Measurements from ENCODE around the gene TRPM2. TPM values are rescaled to one million over a fixed set of nuclear protein-coding genes. Genes with fewer than 3 reads are reported as not detected.
"Not testable (repeated sequence)": the region's sequence is repeated elsewhere in the genome, so short reads cannot be mapped to it uniquely, and the experiment has no call there.

TRPM2 gene
- total RNA-seq, 1 donor from 2014 or later = 1.2 TPM

DNA sequence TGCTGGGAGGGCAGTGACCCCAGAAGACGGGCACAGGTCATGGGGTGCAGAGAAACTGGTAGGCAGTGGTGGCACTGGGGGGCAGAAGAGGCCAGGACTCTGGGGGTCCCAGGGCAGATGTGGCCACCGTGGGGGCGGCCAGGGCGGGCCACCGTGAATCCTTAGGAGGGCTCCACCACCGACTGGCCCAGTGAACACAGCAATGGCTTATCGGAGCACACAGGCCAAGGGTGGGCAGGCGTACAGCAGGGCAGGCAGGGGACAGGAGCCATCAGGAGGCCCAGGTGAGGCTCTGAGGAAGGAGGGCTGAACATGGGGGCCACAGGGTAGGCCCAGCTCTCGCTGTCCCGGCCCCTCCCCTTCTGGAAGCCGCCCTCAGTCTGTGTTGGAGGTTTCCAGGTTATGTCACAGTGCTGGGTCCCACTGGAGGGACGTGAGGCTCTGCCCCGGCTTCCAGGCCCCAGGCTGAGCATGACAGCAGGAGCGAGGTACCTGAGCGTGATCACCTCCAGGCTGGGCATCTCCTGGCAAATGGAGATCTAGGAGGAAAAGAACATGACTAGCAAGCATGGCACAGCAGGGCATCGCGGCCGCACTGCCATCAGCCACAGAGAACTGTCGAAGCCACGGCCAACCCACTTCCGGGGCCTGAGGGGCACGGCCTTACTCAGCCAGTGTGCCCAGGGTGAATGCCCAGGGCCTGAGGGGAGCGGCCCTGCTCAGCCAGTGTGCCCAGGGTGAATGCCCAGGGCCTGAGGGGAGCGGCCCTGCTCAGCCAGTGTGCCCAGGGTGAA, 18.0 kb upstream of the TRPM2 start:
- no peak for DNase-seq

DNA sequence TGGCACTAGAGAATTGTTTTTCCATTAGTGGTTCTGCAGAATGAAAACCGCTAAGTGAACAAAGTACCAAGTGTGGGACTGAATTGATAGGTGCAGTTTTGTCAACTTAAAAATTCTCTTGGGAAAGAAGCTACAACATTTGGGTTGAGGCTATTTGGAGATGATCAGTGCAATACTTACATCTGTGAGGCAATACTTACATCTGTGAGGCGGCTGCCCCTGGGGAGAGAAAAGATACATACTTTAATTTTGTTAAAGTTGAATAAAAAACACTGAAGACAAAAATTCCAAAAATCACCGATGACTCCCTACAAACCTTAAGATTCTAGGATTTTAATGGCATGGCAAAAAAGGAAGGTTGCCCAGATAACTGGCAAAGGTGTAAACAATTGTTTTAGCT, 16.0 kb upstream of the TRPM2 start:
- no peak for DNase-seq

DNA sequence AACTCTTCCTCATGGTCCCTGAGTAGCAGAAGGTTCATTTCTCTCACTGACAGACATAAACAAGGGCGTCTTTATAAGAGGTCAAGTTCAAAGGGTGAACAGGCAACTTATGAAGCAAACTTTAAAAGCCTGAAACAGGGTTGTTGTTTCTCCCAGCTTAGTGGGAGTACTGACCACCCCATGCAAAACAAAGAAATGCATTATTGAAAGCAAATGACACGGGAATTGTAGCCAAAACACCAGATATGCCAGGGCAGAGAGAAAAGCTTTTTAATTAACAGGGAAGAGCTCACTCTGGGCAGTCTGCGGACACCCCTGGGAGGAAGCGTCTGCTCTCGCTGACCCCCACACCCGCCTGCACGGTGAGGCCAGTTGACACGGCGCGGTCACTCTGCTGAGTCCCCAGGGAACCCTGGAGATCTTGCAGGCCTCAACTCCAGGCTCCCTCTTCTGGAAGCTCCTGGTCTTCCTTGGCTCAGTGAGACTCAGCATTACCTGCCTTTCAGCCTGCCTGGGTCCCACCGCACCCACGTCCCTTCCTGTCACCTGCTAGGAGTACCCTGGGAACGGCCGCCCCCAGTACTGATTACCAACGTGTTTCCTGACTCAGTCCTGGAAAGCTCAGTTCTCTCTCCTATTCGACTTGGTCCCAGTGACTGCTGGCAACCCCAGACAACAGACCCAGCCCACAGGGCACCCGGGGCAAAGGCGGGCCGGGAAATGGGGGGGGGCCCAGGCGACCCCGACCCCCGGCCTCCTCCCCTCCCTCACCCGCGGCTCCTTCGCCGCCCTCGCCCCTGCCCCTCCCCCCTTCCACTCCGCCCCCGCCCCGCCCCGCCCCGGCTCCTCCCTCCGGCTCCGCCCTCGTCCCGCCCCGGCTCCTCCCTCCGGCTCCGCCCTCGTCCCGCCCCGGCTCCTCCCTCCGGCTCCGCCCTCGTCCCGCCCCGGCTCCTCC, 15.2 kb upstream of the TRPM2 start:
- no peak for DNase-seq

DNA sequence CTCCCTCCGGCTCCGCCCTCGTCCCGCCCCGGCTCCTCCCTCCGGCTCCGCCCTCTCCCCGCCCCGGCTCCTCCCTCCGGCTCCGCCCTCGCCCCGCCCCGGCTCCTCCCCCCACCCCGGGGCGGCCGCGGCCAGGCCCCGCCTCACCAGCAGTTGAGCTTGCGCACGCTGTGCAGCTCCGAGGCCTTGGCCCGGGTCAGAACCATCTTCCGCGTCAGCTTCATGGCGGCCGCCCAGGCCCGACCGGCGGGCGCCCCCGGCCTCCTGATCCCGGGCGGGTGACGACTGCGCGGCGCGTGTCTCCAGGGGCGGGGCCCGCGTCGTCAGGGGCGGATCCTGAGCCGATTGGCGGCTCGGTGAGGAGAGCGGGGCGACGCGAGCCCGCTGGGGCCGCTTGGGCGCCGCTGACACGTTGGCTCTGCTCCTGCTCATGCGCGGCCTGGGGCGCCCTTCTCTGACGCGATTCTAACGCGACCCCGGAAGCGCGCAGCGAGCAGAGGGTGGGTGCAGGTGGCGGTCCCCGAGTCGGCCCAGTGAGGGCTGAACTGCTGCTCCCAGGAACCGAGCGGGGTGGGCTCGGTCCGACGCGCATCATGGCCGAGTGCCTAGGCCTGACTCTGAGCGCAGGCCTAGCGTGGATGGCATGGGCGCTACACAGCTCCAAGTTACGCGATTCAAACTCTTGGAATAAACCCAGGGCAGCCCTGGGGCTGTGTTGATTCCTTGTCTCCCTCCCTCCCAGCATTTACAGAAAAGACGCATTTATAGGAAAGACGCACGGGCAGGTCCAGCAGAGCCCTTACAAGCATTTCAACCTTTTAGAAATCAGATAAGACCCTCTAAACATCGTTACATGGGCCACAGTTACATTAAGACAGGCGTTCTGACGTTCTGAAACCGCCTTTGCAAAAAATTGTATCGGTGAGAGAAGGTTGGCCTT, 14.2 kb upstream of the TRPM2 start, which contains the start of gene CFAP410:
TSS of gene CFAP410 (minus strand) at position 420 of the 940 bp plus-strand sequence. CDS start at position 224, 196 bp downstream.
- DNase-seq = peak; percentile 96

DNA sequence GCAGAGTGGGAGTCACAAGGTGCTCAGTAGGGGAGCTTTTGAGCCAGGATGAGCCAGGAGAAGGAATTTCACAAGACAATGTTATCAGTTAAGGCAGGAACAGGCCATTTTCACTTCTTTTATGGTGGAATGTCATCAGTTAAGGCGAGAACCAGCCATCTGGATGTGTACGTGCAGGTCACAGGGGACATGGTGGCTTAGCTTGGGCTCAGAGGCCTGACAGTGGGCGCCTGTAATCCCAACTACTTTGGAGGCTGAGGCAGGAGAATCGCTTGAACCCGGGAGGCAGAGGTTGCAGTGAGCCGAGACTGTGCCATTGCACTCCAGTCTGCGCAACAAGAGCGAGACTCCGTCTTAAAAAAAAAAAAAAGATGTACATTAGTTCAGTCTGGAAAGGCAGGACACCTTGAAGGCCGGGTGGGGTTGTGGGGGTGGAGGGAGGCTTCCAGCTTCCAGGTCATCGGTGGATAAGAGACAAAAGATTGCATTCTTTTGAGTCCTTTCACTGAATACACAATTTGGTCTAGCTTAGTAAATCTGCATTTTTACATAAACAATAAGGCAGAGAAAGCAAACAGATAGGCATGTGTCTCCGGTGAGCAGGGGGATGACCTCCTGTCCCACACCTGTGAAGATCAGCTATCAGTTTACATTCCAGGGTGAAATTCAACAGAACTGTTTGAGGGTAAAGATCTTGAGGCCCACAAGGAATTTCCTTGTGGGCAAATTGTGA, 11.5 kb upstream of the TRPM2 start:
- DNase-seq = not testable (repeated sequence)

DNA sequence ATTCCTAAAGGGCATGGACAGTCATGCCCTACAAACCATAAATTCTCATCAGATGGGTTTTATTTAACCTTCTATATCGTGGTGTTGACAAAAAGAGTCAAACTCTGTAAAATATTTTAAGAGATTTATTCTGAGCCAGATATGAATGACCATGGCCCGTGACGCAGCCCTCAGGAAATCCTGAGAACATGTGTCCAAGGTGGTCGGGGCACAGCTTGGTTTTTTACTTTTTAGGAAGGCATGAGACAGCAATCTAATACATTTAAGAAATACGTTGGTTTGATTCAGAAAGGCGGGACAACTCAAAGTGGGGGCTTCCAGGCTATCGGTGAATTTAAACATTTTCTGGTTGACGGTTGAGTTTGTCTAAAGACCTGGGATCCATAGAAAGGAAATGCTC, 10.4 kb upstream of the TRPM2 start:
- DNase-seq = not testable (repeated sequence)

DNA sequence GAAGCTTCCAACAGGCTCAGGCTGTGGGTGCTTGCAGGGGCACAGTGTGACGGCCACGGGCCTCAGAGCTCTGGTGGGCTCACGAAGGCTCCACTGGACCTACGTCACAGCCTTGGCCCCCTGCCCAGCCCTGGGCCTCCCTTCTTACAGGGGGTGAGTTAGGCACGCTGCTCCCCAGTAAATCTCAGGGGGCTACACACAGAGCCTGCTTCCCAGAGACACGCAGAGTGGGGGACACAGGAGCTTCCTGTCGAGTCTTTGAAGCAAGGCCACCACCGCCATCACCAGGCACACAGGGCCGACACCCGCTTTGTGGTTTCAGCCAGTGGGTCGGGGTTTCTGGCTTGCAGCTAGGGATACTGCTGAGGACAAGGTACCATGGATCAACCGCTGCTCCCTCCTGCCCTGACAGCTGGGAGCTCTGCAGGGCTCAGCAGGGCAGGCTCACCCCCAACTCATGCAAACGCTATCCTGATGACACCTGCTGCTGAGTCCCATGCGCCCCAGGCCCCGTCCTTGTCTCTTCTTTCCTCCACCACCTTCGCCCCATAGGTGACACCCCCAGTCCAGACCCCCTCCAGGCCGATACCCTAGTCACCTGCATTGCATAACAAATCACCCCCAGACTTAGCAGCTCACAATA, 8.8 kb upstream of the TRPM2 start:
- no peak for DNase-seq

DNA sequence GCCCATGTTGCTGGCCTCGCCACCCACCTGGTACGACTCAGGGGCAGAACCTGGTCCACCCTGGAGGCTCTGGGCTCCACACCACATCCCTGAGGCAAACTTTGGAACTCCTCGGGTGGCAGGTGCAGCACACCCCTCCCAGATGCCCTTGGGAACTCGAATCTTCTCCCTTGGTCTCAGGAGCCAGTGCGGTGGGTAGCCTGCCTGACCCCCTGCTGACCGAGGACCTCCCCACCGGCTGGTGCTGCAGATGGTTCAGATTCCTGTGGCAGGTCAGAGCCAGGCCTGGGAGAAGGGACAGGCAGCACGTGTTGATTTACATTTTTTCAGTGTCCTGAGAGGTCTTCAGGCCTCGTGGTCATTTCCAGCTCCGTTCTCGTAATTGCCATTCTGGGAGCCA, 7.9 kb upstream of the TRPM2 start:
- DNase-seq = no peak

DNA sequence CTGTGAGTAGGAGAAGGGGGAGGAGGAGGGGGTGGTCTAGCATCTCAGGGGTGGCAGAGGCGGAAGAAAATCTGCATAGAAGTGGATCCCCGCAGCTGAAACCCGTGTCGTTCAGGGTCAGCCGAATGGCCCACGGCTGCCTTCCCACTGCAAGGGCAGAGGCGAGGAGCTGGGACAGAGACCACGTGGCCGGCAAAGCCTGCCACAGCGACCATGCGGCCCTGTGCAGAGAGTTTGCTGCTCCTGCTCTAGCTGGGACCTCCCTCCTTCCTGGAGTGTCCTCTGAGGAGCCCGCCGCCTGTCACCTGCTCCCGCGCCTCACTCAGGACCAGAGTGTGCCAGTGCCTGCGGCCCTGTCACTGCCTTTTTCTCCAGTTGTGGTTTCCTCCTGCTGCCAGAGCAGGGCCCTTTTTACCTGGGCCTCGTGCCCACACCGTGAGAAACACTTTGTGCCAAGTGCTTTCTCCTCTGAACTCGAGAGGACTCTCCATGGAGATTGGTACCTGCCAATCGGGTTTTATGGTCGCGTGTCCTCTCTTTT, 5.4 kb upstream of the TRPM2 start:
- no peak for DNase-seq

DNA sequence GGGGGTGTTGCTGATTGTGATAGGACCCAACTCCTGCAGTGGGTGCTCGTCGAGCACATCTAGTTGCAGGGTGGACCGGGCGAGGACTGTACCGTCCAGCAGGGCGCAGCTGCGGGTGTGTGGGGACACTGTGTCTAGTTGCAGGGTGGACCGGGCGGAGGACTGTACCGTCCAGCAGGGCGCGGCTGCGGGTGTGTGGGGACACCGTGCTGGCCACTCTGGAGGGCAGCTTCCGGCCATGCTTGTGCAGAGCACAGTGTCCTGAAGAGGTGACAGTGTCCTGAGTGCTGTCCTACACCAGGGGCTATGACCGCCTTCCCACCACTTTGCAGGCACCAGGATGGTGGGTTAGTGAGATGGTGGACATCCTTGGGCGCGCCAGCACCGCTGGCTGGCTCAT, 4.6 kb upstream of the TRPM2 start:
- DNase-seq = no peak

DNA sequence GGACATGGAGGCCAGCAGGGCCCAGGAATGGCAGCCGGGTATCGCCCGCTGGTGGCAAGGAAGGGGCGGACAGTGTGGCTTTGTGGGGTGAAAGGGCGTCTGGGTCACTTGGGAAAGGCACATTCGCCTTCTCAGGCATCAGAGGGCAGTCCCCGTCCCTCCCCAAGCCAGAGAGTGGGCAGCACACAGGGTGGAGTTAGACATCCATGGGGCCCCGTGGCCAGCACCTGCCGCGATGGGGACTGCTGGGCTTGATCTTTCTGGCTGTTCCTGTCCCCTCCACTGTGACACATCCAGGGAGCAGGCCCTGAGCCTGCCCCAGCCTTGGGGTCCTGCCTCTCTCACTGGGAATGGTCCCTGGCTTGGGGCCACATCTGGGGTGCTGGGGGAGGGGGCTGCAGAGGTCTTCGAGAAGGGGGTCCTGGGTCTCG, 4.0 kb upstream of the TRPM2 start:
- DNase-seq = no peak

DNA sequence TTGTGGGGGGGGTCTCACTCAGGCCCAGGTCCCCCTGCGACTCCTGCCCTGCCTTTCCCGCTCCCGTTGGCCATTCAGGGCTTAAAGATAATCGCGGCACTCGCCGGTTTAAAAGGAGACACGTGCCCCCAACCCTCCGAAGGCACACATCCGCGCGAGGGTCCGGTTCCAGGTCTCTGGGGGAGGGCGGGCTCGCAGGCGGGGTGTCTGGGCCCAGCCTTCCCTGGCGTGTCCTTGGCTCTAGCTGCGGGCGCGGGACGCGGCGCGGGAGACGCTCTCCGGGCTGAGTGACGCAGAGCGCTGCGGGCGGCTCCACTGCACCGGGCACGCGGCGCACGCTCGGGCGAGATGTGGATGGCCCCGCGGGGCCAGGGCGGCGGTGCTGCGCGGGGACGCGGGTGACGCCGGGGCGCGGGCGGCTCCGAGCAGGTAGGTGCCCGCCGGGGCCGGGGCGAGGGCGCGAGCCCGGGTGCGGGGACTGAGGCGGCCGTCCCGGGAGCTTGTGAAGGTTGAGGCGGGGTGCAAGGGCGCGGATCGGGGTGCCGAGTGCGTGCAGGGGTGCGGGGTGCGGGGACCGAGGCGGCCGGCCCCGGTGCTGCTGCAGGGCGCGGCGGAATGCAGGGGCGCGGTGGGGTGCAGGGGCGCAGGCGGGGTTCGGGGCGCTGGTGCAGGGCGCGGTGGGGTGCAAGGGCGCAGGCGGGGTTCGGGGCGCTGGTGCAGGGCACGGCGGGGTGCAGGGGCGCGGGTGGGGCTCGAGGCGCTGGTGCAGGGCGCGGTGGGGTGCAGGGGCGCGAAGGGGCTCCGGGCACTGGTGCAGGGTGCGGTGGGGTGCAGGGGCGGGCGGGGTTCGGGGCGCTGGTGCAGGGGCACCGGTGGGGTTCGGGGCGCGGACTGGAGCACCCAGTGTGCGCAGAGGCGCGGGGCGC, 3.3 kb upstream of the TRPM2 start:
- DNase-seq = peak; percentile 33

DNA sequence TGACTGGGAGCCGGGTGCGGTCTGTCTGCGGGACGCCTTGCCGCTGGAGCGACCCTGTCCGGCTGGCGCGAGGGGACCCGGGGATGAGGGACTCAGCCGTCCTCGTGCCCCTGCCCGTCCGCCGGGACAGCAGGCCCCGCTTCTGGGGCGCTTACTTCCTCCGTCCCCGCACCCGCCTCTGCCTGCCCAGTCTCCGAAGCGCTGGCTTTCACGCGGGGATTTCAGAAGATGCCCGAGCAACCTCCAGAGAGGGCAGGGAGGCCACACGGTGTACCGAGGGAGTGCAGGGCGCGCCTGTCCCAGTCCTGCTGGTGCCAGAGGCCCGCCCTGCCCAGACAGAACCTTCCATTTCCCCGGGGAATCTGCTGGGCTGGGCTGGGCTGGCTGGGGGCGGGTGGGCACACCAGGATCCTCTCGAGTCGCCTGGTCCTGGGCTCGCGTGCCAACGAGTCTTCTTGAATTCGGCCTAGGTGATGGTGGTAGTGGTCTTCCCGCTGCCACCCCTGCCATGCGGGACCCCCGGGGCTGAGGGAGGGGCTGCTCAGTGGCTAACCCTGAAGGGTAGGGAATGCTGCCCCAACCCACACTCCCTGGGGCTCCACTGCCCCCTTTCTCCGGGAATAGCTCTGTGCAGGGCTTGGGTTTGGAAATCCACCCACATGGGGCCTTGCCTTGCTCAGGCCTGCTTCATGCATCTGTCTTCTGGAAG, 2.5 kb upstream of the TRPM2 start:
- no peak for DNase-seq

DNA sequence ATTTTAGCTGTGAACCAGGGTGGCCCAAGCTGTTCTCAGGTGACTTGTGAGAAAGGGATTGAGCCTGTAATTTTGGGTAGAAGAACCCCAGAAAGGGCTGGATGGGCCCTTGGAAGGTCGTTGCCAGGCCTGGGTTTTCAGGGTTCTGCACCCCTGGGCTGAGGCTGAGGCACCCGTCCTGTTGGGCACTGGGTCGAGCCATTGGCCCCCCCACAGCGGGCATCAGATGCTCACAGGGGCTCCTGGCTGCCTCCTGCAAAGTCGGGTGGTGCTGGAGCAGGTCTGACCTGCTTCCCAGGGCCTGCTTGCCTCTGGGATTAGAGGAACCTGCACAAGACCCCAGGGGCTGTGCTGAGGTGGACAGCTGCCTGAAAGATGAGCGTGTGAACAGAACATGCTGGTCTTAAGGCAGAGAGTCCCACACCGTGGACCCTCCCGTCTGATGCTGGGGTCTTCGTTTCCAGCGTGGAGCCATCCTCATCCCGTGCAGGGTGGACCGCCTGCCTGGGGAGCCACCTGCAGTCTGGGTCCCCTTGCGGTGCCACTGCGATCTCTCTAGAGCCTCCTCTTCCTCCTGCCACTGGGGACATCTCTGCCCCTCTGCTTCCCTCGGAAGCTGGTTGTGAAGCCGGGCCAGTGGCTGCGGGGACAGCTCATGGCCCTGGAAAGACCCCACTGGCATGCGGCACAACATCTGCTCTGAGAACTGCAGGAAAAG, 1.7 kb upstream of the TRPM2 start:
- DNase-seq = no peak

DNA sequence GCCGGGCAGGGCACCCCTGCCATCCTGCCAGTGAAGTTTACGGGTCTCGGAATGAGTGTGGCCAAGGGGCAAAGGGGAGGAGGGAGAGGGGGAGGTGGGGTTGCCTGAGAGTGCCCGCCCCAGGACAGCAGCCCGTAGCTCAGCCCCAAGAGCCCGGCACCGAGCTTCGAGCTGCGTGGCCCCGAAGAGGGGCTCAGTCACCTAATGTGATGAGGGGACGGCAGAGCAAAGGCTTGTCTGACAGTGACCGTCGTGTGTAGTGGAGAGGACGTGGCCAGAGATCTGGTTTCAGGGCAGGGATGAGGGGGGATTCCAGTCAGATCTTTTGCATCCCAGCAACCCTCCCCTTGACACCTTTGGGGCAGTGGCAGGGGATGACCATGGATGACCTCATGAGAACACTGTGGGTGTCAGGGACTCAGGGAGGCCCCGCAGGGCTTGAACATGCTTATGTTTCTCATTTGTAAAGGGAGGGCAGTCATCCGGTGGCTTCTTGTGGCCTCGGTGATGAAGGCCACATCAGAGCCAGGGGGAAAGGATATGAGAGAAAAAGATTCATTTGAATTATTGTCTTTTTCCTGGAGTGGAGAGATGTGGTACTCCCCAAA, 1.1 kb upstream of the TRPM2 start:
- no peak for DNase-seq

DNA sequence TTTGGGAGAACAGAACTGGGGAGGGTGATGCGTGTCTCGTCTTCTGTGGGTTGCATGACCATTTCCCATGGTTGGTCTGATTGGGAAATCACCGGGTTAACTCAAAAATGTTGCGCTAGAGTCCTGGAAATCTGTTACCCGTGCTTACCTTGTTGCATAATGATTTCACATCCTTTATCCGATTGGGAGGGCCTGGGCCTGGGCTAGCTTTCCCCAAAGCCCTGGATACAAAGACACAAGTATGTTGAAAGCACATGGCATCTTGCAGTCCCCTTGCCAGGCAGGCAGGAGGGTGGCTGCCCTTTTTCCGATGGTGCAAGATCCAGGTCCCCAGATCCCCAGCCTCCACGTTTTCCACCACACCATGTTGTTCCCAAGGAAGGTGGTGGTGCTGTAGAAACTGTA, 582 bp downstream of the TRPM2 start:
- DNase-seq = peak; percentile 13
